ENCODE data around the gene SLC18A2. TPM values are rescaled to one million over a fixed set of nuclear protein-coding genes. Genes with fewer than 3 reads are reported as not detected.

SLC18A2 gene
- total and polyA plus RNA-seq, 5 donors from 2014 or later = 0.09 to 0.25 (median 0.15) TPM; not detected in 1

GRCh38 chr10:117249493-117250093 is 8.7 kb downstream of the SLC18A2 start:
- Histone ChIP-seq H3K27me3 (ENCODE audit: control insufficient read depth, insufficient read depth, low read length) (peaks cover 4% of the 10 kb centered on the region), H3K4me1 (ENCODE audit: control insufficient read depth, insufficient read depth, low read length, poor library complexity, severe bottlenecking) (no peaks in the 10 kb centered on the region), H3K9me3 (ENCODE audit: control insufficient read depth in 2 of 2, low read length in 2 of 2) (no peaks in the 10 kb centered on the region), H3K27ac (ENCODE audit: insufficient read depth, low read length, poor library complexity, severe bottlenecking) (no peak overlapping the region), H3K36me3 (ENCODE audit: control insufficient read depth, insufficient read depth, low read length) (no peaks in the 10 kb centered on the region), H3K4me3 (ENCODE audit: low read depth, low read length) (no peak overlapping the region)
- Mint-ChIP-seq H3K36me3 (no peaks in the 10 kb centered on the region), H3K4me1 (no peaks in the 10 kb centered on the region), H3K27me3 (peaks cover 13% of the 10 kb centered on the region), H3K9me3 (no peaks in the 10 kb centered on the region), H3K27ac (no peak overlapping the region), H3K4me3 (no peak overlapping the region)
- ATAC-seq (ENCODE audit: low read depth in 2 of 2) (no peak), DNase-seq (no peak)

DNA sequence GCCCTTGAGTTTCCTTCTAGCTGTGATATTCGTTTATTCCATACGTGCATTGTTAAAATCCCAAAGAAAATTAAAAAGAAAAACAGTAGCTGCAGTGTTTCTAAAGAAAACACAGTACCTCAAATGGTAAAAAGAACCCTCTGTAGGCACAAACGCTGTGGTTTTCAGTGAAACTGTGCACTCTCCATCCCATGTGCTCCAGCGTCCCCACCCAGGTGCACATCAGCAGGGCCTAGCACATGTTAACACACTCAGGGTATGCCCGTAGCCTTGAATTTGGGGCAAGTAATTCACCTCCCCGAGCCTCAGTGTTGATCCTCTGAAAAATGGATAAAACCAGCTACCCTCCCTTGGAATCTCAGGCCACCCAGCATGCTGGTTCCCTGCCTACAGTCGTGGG is 9.5 kb downstream of the SLC18A2 start:
- H3K27ac ChIP-seq (ENCODE audit: insufficient read depth, low read length, poor library complexity, severe bottlenecking) = no peak overlapping the region
- H3K9me3 Mint-ChIP-seq = no peaks in the 10 kb centered on the region
- no peaks in the 10 kb centered on the region for H3K9me3 ChIP-seq (ENCODE audit: control insufficient read depth in 2 of 2, low read length in 2 of 2)
- H3K4me1 Mint-ChIP-seq = no peaks in the 10 kb centered on the region
- H3K4me3 Mint-ChIP-seq = no peak overlapping the region
- no peaks in the 10 kb centered on the region for H3K4me1 ChIP-seq (ENCODE audit: control insufficient read depth, insufficient read depth, low read length, poor library complexity, severe bottlenecking)
- no peak overlapping the region for H3K27ac Mint-ChIP-seq
- no peaks in the 10 kb centered on the region for H3K36me3 Mint-ChIP-seq
- ATAC-seq (ENCODE audit: low read depth in 2 of 2) (no peak), DNase-seq (no peak)
- H3K36me3 ChIP-seq (ENCODE audit: control insufficient read depth, insufficient read depth, low read length) = no peaks in the 10 kb centered on the region
- H3K27me3 ChIP-seq (ENCODE audit: control insufficient read depth, insufficient read depth, low read length) = peaks cover 4% of the 10 kb centered on the region
- H3K4me3 ChIP-seq (ENCODE audit: low read depth, low read length) = no peak overlapping the region
- H3K27me3 Mint-ChIP-seq = peaks cover 13% of the 10 kb centered on the region

DNA sequence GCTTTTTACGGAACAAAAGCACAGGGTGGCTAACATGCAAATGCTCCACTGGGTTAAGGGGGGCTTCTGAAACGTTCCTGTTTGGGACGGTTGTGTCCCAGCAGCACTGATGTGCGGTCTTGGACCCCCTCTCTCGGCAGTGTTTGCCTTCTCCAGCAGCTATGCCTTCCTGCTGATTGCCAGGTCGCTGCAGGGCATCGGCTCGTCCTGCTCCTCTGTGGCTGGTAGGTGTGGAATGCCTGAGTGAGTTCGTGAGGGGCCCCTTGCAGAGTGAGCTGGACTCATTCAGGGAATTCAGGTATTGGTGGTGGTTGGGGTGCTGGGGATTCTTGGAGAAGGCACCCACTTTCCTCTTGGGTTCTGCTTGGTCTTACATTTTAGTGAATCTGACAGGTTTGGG is 13.0 kb downstream of the SLC18A2 start:
- H3K27me3 Mint-ChIP-seq = peaks cover 17% of the 10 kb centered on the region
- H3K4me3 Mint-ChIP-seq = no peak overlapping the region
- ATAC-seq (ENCODE audit: low read depth in 2 of 2) = no peak

GRCh38 chr10:117254338-117254737 is 13.4 kb downstream of the SLC18A2 start:
- Histone ChIP-seq H3K9me3 (ENCODE audit: control insufficient read depth in 2 of 2, low read length in 2 of 2) (no peaks in the 10 kb centered on the region), H3K27ac (ENCODE audit: insufficient read depth, low read length, poor library complexity, severe bottlenecking) (no peak overlapping the region), H3K27me3 (ENCODE audit: control insufficient read depth, insufficient read depth, low read length) (peaks cover 3% of the 10 kb centered on the region), H3K4me1 (ENCODE audit: control insufficient read depth, insufficient read depth, low read length, poor library complexity, severe bottlenecking) (no peaks in the 10 kb centered on the region), H3K36me3 (ENCODE audit: control insufficient read depth, insufficient read depth, low read length) (no peaks in the 10 kb centered on the region), H3K4me3 (ENCODE audit: low read depth, low read length) (no peak overlapping the region)
- peaks cover 17% of the 10 kb centered on the region for H3K27me3 Mint-ChIP-seq
- ATAC-seq (ENCODE audit: low read depth in 2 of 2) (no peak), DNase-seq (no peak)
- H3K27ac Mint-ChIP-seq = no peak overlapping the region
- H3K4me3 Mint-ChIP-seq = no peak overlapping the region
- H3K36me3 Mint-ChIP-seq = no peaks in the 10 kb centered on the region
- no peaks in the 10 kb centered on the region for H3K9me3 Mint-ChIP-seq
- no peaks in the 10 kb centered on the region for H3K4me1 Mint-ChIP-seq

More for the DNA sequence above, 13.0 kb downstream of the SLC18A2 start:
- H3K27ac Mint-ChIP-seq = no peak overlapping the region
- H3K27ac ChIP-seq (ENCODE audit: insufficient read depth, low read length, poor library complexity, severe bottlenecking) = no peak overlapping the region
- H3K4me3 ChIP-seq (ENCODE audit: low read depth, low read length) = no peak overlapping the region
- H3K27me3 ChIP-seq (ENCODE audit: control insufficient read depth, insufficient read depth, low read length) = no peaks in the 10 kb centered on the region
- H3K36me3 Mint-ChIP-seq = no peaks in the 10 kb centered on the region
- no peaks in the 10 kb centered on the region for H3K4me1 Mint-ChIP-seq
- no peaks in the 10 kb centered on the region for H3K9me3 ChIP-seq (ENCODE audit: control insufficient read depth in 2 of 2, low read length in 2 of 2)
- DNase-seq = no peak
- no peaks in the 10 kb centered on the region for H3K4me1 ChIP-seq (ENCODE audit: control insufficient read depth, insufficient read depth, low read length, poor library complexity, severe bottlenecking)
- no peaks in the 10 kb centered on the region for H3K36me3 ChIP-seq (ENCODE audit: control insufficient read depth, insufficient read depth, low read length)
- no peaks in the 10 kb centered on the region for H3K9me3 Mint-ChIP-seq

DNA sequence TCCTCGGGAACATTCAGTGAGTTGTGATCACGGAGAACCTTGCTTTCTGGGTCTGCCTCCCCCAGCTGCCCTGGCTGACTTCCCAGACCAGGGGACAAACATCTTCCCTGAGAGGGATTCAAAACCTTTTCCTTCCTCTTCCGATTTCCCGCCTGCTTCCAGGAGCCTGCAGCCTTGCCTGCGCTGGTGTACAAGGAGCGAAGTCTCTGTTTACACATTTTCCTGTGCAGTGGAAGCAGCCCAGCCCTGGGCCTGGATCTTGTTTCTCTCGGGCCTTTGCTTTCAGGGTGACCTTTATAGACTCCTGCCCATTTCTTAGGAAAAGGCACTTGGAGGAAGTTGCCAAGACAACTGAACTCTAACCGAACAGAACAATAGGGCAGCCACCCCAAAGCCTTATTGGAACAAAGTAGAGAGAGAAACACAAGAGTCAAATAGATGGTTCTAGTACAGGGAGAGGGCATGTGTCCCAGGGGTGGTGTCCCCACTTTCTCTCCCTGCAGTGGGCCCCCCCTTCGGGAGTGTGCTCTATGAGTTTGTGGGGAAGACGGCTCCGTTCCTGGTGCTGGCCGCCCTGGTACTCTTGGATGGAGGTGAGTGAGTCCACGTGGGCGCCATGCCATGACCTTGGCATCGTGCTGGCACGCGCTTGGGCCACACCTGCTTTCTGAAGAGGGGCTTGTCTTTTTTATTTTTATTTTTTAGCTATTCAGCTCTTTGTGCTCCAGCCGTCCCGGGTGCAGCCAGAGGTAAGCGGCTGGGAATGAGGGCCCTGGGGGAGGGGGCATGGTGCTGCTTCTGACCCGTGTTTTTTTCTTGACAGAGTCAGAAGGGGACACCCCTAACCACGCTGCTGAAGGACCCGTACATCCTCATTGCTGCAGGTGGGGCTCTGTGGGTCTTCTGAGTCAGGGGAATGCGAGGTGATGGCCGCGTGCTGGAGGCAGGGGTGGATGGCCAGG is 14.1 kb downstream of the SLC18A2 start:
- no peaks in the 10 kb centered on the region for H3K4me1 Mint-ChIP-seq

DNA sequence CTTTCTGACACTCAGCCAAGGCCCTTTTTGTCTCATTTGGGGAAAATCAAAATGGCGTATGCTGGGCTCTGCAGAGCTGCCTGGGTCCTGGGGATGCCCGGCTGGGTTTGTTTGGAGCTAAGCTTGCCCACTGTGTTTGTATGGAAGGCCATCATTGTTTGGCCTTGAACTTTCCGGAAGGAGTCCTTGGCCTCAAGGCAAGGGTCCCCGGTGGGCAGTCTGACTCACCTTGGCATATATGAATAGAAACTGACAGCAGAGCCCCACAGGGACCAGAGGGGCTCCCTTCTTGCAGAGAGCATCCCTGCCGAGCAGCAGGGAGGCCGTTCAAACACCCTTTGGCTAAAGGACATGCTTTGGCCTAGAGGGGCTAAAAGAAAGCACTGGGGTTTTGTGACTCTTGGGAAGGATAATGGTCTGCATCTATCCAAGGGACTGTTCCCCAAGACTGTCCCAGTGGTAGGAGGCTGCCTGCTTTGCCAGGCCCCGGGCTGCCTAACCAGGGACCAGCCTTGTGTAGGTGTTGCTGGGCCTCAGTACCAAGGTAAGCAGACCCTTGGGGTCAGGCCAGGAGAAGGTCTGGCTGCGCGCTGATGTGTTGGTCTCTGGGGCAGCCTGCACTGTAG is 15.0 kb downstream of the SLC18A2 start:
- Histone ChIP-seq H3K4me3 (ENCODE audit: low read depth, low read length) (no peak overlapping the region), H3K27ac (ENCODE audit: insufficient read depth, low read length, poor library complexity, severe bottlenecking) (no peak overlapping the region), H3K36me3 (ENCODE audit: control insufficient read depth, insufficient read depth, low read length) (no peaks in the 10 kb centered on the region), H3K27me3 (ENCODE audit: control insufficient read depth, insufficient read depth, low read length) (peaks cover 11% of the 10 kb centered on the region), H3K9me3 (ENCODE audit: control insufficient read depth in 2 of 2, low read length in 2 of 2) (no peaks in the 10 kb centered on the region), H3K4me1 (ENCODE audit: control insufficient read depth, insufficient read depth, low read length, poor library complexity, severe bottlenecking) (no peaks in the 10 kb centered on the region)
- no peaks in the 10 kb centered on the region for H3K9me3 Mint-ChIP-seq
- no peaks in the 10 kb centered on the region for H3K36me3 Mint-ChIP-seq
- no peak for ATAC-seq (ENCODE audit: low read depth in 2 of 2)
- H3K27ac Mint-ChIP-seq = no peak overlapping the region
- no peak for DNase-seq
- H3K4me3 Mint-ChIP-seq = no peak overlapping the region
- no peaks in the 10 kb centered on the region for H3K4me1 Mint-ChIP-seq
- H3K27me3 Mint-ChIP-seq = peaks cover 10% of the 10 kb centered on the region

More for the DNA sequence above, 14.1 kb downstream of the SLC18A2 start:
- peaks cover 6% of the 10 kb centered on the region for H3K27me3 ChIP-seq (ENCODE audit: control insufficient read depth, insufficient read depth, low read length)
- ATAC-seq (ENCODE audit: low read depth in 2 of 2) = no peak
- H3K27ac ChIP-seq (ENCODE audit: insufficient read depth, low read length, poor library complexity, severe bottlenecking) = no peak overlapping the region
- H3K4me3 ChIP-seq (ENCODE audit: low read depth, low read length) = no peak overlapping the region
- H3K4me1 ChIP-seq (ENCODE audit: control insufficient read depth, insufficient read depth, low read length, poor library complexity, severe bottlenecking) = no peaks in the 10 kb centered on the region
- no peak overlapping the region for H3K27ac Mint-ChIP-seq
- no peak overlapping the region for H3K4me3 Mint-ChIP-seq
- H3K36me3 ChIP-seq (ENCODE audit: control insufficient read depth, insufficient read depth, low read length) = no peaks in the 10 kb centered on the region
- H3K36me3 Mint-ChIP-seq = no peaks in the 10 kb centered on the region
- H3K9me3 Mint-ChIP-seq = no peaks in the 10 kb centered on the region
- no peak for DNase-seq
- no peaks in the 10 kb centered on the region for H3K9me3 ChIP-seq (ENCODE audit: control insufficient read depth in 2 of 2, low read length in 2 of 2)
- peaks cover 11% of the 10 kb centered on the region for H3K27me3 Mint-ChIP-seq

GRCh38 chr10:117256910-117257309 is 16.0 kb downstream of the SLC18A2 start:
- Mint-ChIP-seq H3K27ac (no peak overlapping the region), H3K9me3 (no peaks in the 10 kb centered on the region), H3K4me3 (no peak overlapping the region), H3K27me3 (peaks cover 16% of the 10 kb centered on the region), H3K4me1 (no peaks in the 10 kb centered on the region), H3K36me3 (no peaks in the 10 kb centered on the region)
- ATAC-seq (ENCODE audit: low read depth in 2 of 2) (no peak), DNase-seq (no peak)
- H3K27ac ChIP-seq (ENCODE audit: insufficient read depth, low read length, poor library complexity, severe bottlenecking) = no peak overlapping the region
- no peaks in the 10 kb centered on the region for H3K9me3 ChIP-seq (ENCODE audit: control insufficient read depth in 2 of 2, low read length in 2 of 2)
- H3K4me1 ChIP-seq (ENCODE audit: control insufficient read depth, insufficient read depth, low read length, poor library complexity, severe bottlenecking) = no peaks in the 10 kb centered on the region
- peaks cover 11% of the 10 kb centered on the region for H3K27me3 ChIP-seq (ENCODE audit: control insufficient read depth, insufficient read depth, low read length)
- no peak overlapping the region for H3K4me3 ChIP-seq (ENCODE audit: low read depth, low read length)
- no peaks in the 10 kb centered on the region for H3K36me3 ChIP-seq (ENCODE audit: control insufficient read depth, insufficient read depth, low read length)

All from CD4-positive, CD25-positive, alpha-beta regulatory T cell (primary cell).